ENCODE data around the gene JAZF1.

The JAZF1 gene

DNA sequence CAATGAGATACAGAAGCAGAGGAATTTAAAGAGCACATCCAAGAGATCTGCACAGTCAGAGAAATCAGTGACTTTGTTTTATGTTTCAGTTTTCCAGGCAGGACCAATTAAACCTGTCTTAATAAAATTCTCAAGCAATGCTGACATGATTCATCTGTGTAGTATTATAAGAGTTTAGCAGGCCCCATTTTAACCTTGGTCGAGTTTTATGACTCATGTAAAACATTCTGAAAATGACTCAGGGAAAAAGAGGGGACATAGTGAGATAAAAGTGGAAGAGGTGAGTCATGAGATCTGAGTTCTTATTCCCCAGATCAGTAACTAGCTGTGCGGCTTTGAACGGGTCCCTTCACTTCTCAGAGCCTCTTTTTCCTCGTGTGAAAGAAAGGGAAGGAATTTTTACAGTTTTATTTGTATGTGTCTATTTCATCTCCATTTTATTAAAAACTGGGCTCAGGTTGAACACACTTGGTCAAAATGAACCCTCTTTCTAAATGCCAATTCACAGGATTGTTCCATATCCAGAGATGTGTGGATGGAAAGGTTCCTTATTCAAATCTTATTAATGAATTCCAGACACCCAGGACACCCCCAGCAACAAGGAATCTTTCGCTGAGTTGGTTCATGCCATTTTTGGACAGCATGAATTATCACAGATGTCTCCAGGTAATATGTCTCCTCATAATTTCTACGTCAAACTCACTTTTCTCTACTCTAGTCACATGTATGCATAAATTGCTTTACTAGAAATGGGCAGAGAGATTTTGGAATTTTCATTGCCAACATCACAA is 143.2 kb downstream of the JAZF1 start:
- TF ChIP-seq POLR2AphosphoS5 (IDR thresholded peaks at IDR 0.05; ENCODE audit: low read depth, low read length) (no peak), FOXP2 (optimal IDR thresholded peaks at IDR 0.05; ENCODE audit: borderline replicate concordance, extremely low read depth, extremely low read length, insufficient read depth) (no peak), SIN3A (IDR thresholded peaks at IDR 0.05; ENCODE audit: borderline replicate concordance, insufficient read depth, low read length) (no peak), TAF1 (IDR thresholded peaks at IDR 0.05; ENCODE audit: borderline replicate concordance, insufficient read depth, low read length) (no peak)
- TF ChIP-seq, protein P1, sequence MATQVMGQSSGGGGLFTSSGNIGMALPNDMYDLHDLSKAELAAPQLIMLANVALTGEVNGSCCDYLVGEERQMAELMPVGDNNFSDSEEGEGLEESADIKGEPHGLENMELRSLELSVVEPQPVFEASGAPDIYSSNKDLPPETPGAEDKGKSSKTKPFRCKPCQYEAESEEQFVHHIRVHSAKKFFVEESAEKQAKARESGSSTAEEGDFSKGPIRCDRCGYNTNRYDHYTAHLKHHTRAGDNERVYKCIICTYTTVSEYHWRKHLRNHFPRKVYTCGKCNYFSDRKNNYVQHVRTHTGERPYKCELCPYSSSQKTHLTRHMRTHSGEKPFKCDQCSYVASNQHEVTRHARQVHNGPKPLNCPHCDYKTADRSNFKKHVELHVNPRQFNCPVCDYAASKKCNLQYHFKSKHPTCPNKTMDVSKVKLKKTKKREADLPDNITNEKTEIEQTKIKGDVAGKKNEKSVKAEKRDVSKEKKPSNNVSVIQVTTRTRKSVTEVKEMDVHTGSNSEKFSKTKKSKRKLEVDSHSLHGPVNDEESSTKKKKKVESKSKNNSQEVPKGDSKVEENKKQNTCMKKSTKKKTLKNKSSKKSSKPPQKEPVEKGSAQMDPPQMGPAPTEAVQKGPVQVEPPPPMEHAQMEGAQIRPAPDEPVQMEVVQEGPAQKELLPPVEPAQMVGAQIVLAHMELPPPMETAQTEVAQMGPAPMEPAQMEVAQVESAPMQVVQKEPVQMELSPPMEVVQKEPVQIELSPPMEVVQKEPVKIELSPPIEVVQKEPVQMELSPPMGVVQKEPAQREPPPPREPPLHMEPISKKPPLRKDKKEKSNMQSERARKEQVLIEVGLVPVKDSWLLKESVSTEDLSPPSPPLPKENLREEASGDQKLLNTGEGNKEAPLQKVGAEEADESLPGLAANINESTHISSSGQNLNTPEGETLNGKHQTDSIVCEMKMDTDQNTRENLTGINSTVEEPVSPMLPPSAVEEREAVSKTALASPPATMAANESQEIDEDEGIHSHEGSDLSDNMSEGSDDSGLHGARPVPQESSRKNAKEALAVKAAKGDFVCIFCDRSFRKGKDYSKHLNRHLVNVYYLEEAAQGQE (IDR thresholded peaks at IDR 0.05; ENCODE audit: insufficient read depth in 1 of 2, low read depth in 2 of 2, low read length in 2 of 2), result no peak

DNA sequence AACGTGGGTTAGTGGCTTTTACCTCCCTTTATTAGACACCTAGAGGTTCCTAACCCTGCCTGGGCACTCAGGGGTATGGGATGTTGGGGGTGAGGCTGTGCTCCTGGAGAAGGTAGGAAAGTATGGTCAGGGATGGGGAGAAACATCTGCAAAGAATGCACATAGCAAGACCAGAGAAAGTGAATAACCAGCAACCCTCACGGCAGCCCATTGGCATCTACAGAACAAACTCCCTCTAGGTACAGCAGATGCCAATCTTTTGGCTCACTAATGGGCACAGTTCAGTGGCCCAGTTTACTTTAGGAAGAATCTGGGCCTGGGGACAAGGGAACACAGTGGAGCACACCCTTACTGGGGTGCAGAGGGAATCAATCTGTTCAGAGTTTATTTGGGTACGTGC is 143.9 kb downstream of the JAZF1 start:
- no peak for TF ChIP-seq POLR2AphosphoS5 (IDR thresholded peaks at IDR 0.05; ENCODE audit: low read depth, low read length)
- TF ChIP-seq, protein P1 (IDR thresholded peaks at IDR 0.05; ENCODE audit: insufficient read depth in 1 of 2, low read depth in 2 of 2, low read length in 2 of 2), result no peak
- TF ChIP-seq FOXP2 (optimal IDR thresholded peaks at IDR 0.05; ENCODE audit: borderline replicate concordance, extremely low read depth, extremely low read length, insufficient read depth), result no peak
- TF ChIP-seq TAF1 (IDR thresholded peaks at IDR 0.05; ENCODE audit: borderline replicate concordance, insufficient read depth, low read length), result no peak
- no peak for TF ChIP-seq SIN3A (IDR thresholded peaks at IDR 0.05; ENCODE audit: borderline replicate concordance, insufficient read depth, low read length)

DNA sequence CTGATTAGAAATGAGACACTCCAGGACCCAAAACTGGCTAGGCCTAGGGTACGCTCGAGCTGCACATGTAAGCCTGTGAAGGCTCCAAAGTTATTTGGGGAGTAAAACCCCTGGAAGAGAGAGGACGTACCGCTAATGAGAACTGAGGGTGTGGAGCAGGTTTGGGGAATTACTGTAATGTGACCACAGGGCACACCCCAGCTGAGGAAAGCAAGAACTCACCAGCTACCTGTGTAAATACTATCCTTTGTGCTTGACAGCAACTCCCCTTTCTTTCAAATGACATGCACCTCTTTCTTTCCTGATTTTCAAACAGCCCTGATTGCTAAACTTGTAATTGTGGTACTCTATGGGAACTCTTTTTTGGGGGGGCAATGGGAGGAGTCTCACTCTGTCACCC is 147.2 kb downstream of the JAZF1 start:
- no peak for TF ChIP-seq POLR2AphosphoS5 (IDR thresholded peaks at IDR 0.05; ENCODE audit: low read depth, low read length)
- TF ChIP-seq, protein P1 (IDR thresholded peaks at IDR 0.05; ENCODE audit: insufficient read depth in 1 of 2, low read depth in 2 of 2, low read length in 2 of 2), result no peak
- TF ChIP-seq FOXP2 (optimal IDR thresholded peaks at IDR 0.05; ENCODE audit: borderline replicate concordance, extremely low read depth, extremely low read length, insufficient read depth), result no peak
- no peak for TF ChIP-seq TAF1 (IDR thresholded peaks at IDR 0.05; ENCODE audit: borderline replicate concordance, insufficient read depth, low read length)
- no peak for TF ChIP-seq SIN3A (IDR thresholded peaks at IDR 0.05; ENCODE audit: borderline replicate concordance, insufficient read depth, low read length)

DNA sequence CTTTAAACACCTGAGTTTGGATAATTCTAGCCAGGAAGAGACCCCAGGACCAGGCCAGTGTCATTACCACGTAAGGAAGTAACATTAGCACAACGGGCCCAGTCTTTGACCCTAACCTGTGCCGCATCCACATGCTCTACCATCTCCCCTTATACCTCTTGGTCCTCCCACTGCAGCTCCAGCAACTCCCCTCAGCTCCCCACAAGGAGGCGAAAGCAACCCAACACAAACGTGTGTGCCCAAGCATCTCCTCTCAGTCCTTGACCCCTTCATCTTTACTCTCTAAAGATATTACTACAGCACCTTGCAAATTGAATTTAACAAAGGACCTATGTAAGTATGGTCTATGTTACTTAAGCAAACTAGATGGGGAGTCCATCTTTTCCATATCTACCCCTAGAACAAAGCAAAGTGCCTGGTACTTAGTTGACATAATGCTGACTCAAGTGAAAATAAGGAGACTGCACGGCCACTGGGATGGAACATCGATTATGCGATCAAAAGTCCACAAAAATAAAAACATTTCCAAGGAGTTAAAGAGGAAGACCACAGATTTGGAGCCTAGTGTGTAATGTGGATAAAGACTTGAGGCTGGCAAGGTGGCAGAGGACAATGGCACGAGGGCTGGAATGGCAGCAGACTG is 147.7 kb downstream of the JAZF1 start:
- TF ChIP-seq SIN3A (IDR thresholded peaks at IDR 0.05; ENCODE audit: borderline replicate concordance, insufficient read depth, low read length) (no peak), FOXP2 (optimal IDR thresholded peaks at IDR 0.05; ENCODE audit: borderline replicate concordance, extremely low read depth, extremely low read length, insufficient read depth) (no peak), POLR2AphosphoS5 (IDR thresholded peaks at IDR 0.05; ENCODE audit: low read depth, low read length) (no peak), TAF1 (IDR thresholded peaks at IDR 0.05; ENCODE audit: borderline replicate concordance, insufficient read depth, low read length) (no peak)
- TF ChIP-seq, protein P1 (IDR thresholded peaks at IDR 0.05; ENCODE audit: insufficient read depth in 1 of 2, low read depth in 2 of 2, low read length in 2 of 2), result no peak
